OCI-LY7 (cell line): ENCODE results near the gene KLHDC9.

Experiments
- EZH2phosphoT487 ChIP-seq: fragments of 200-600 bp; sonication (generic); IDR thresholded peaks from 2 replicates; pipeline ENCODE4 v1.6.1; 2018; ENCODE audit warnings: low read depth, borderline replicate concordance, mild to moderate bottlenecking, mixed run types, antibody characterized with exemption, low read length, moderate library complexity, mixed read lengths
- TF ChIP-seq, protein P1 (sequence below): fragments of 200-600 bp; sonication (generic); conservative IDR thresholded peaks from 2 replicates; pipeline ENCODE4 v1.5.1; 2014; ENCODE audit warnings: mild to moderate bottlenecking, antibody characterized with exemption, low read length, moderate library complexity, mixed read lengths

- TF ChIP-seq, protein P1, sequence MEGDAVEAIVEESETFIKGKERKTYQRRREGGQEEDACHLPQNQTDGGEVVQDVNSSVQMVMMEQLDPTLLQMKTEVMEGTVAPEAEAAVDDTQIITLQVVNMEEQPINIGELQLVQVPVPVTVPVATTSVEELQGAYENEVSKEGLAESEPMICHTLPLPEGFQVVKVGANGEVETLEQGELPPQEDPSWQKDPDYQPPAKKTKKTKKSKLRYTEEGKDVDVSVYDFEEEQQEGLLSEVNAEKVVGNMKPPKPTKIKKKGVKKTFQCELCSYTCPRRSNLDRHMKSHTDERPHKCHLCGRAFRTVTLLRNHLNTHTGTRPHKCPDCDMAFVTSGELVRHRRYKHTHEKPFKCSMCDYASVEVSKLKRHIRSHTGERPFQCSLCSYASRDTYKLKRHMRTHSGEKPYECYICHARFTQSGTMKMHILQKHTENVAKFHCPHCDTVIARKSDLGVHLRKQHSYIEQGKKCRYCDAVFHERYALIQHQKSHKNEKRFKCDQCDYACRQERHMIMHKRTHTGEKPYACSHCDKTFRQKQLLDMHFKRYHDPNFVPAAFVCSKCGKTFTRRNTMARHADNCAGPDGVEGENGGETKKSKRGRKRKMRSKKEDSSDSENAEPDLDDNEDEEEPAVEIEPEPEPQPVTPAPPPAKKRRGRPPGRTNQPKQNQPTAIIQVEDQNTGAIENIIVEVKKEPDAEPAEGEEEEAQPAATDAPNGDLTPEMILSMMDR, result no peak
- no peak for TF ChIP-seq EZH2phosphoT487
These were observed 11.7 kb upstream of the KLHDC9 start for GRCh38 chr1:161086457-161086856.
